Endothelial cell of umbilical vein (primary cell): ENCODE measurements around the gene ZNF808. TPM values are rescaled to one million over a fixed set of nuclear protein-coding genes. Genes with fewer than 3 reads are reported as not detected.

Source experiments
- BruUV-seq: library from RNA; stranded (reverse); fragments of 400-500 nt; replicated peaks from 2 replicates; lab custom pipeline; 2021; lab: Mats Ljungman, UMichigan
- CTCF ChIA-PET: fragments of 300-600, 350-600 bp; sonication (Branson Sonifier 250); formaldehyde crosslinking; loops from one replicate; lab custom pipeline; 2021; ENCODE audit warnings: antibody characterized with exemption, inconsistent platforms; lab: Charles Lee
- POLR2A ChIA-PET: fragments of 300-600, 350-600 bp; sonication (Branson Sonifier 250); formaldehyde crosslinking; loops from one replicate; lab custom pipeline; 2021; ENCODE audit warnings: antibody characterized with exemption, inconsistent platforms; lab: Charles Lee
- DNase-seq: peaks from one replicate; pipeline ENCODE4 v3.0.0-alpha.2; 2011; ENCODE audit warnings: low read depth, low spot score
- FAIRE-seq: peaks from 2 replicates; lab custom pipeline; 2011; peaks lifted over from hg19 to GRCh38; lab: Jason Lieb, UNC
- H2AFZ ChIP-seq: 2 replicates; pipeline ENCODE4 v1.6.0; 2012; ENCODE audit warnings: low read depth, low read length, control low read depth, inconsistent platforms
- H3K27ac ChIP-seq: 2 replicates; pipeline ENCODE4 v1.5.1; 2011; ENCODE audit warnings: low read depth, mild to moderate bottlenecking, control low read depth, low read length, moderate library complexity; ENCODE audit not compliant: insufficient read depth
- H3K27me3 ChIP-seq, 2 experiments: 2 replicates each; pipeline versions ENCODE4 v1.6.0 to v1.6.1; 2011; ENCODE audit warnings: low read length in 2 of 2, mixed read lengths in 1 of 2; ENCODE audit not compliant: control insufficient read depth in 2 of 2, insufficient read depth in 2 of 2
- H3K36me3 ChIP-seq, 2 experiments: 2 replicates in 1 of 2; 3 replicates in 1 of 2; pipeline ENCODE4 v1.5.1; 2011; ENCODE audit warnings: low read length in 2 of 2, mild to moderate bottlenecking in 1 of 2, moderate library complexity in 1 of 2; ENCODE audit not compliant: control insufficient read depth in 2 of 2, insufficient read depth in 2 of 2; ENCODE audit errors: extremely low read depth in 1 of 2
- H3K4me1 ChIP-seq: 3 replicates; pipeline ENCODE4 v1.5.1; 2011; ENCODE audit warnings: mild to moderate bottlenecking, low read length; ENCODE audit not compliant: control insufficient read depth, insufficient read depth; ENCODE audit errors: extremely low read depth
- H3K4me2 ChIP-seq: 2 replicates; pipeline ENCODE4 v1.6.1; 2011; ENCODE audit warnings: low read length, control low read depth, mixed read lengths; ENCODE audit not compliant: insufficient read depth
- H3K4me3 ChIP-seq, 3 experiments: fragments of 200-600 bp in 1 of 3; sonication (generic), shearing (Covaris generic) in 1 of 3; replicated peaks in 1 of 3; 2 replicates each; pipeline ENCODE4 v1.5.1; 2011 to 2016; ENCODE audit warnings: control low read depth in 3 of 3, low read length in 3 of 3, mild to moderate bottlenecking in 2 of 3, inconsistent platforms in 1 of 3, low read depth in 1 of 3, moderate library complexity in 1 of 3; ENCODE audit not compliant: insufficient read depth in 1 of 3
- H3K79me2 ChIP-seq: 2 replicates; pipeline ENCODE4 v1.6.0; 2012; ENCODE audit warnings: low read length, inconsistent platforms; ENCODE audit not compliant: control insufficient read depth, insufficient read depth
- H3K9ac ChIP-seq: replicated peaks from 2 replicates; pipeline ENCODE3; 2011; ENCODE audit warnings: low read length, control low read depth; ENCODE audit not compliant: insufficient read depth; ENCODE audit errors: extremely low read depth
- H3K9me1 ChIP-seq: replicated peaks from 3 replicates; pipeline ENCODE4 v1.6.0; 2011; ENCODE audit warnings: mild to moderate bottlenecking, low read length; ENCODE audit not compliant: control insufficient read depth, insufficient read depth; ENCODE audit errors: extremely low read depth
- H3K9me3 ChIP-seq: replicated peaks from 2 replicates; pipeline ENCODE4 v1.5.1; 2012; ENCODE audit warnings: low read length, inconsistent platforms; ENCODE audit not compliant: control insufficient read depth, insufficient read depth
- H4K20me1 ChIP-seq: replicated peaks from 2 replicates; pipeline ENCODE3; 2011; ENCODE audit warnings: mild to moderate bottlenecking, low read length; ENCODE audit not compliant: control insufficient read depth, insufficient read depth; ENCODE audit errors: extremely low read depth
- CTCF ChIP-seq, 2 donors: IDR thresholded peaks; 1 replicate in 1 of 2; 2 replicates in 1 of 2; pipeline ENCODE4 v1.5.1; 2011; ENCODE audit warnings: low read length in 2 of 2, mild to moderate bottlenecking in 2 of 2, moderate library complexity in 2 of 2, control low read depth in 1 of 2, inconsistent platforms in 1 of 2, low read depth in 1 of 2; ENCODE audit not compliant: insufficient read depth in 1 of 2; ENCODE audit errors: extremely low read depth in 1 of 2
- EZH2 ChIP-seq: IDR thresholded peaks from 2 replicates; pipeline ENCODE4 v1.6.1; 2012; ENCODE audit warnings: borderline replicate concordance, low read depth, mild to moderate bottlenecking, moderate library complexity, low read length, inconsistent platforms; ENCODE audit not compliant: severe bottlenecking
- FOS ChIP-seq: IDR thresholded peaks from 2 replicates; pipeline ENCODE4 v1.6.1; 2011; ENCODE audit warnings: mild to moderate bottlenecking, low read length, moderate library complexity, borderline replicate concordance; ENCODE audit not compliant: insufficient read depth
- MAX ChIP-seq: IDR thresholded peaks from 2 replicates; pipeline ENCODE4 v1.6.1; 2011; ENCODE audit not compliant: insufficient read depth, insufficient read length
- MYC ChIP-seq: IDR thresholded peaks from one replicate; pipeline ENCODE4 v1.6.1; 2011; ENCODE audit warnings: mild to moderate bottlenecking, low read depth, low read length
- POLR2A ChIP-seq: IDR thresholded peaks from 2 replicates; pipeline ENCODE4 v1.6.1; 2012; ENCODE audit warnings: low read depth, mild to moderate bottlenecking, control low read depth, low read length
- POLR2AphosphoS5 ChIP-seq: IDR thresholded peaks from 2 replicates; pipeline ENCODE4 v1.6.1; 2012; ENCODE audit warnings: low read depth, mild to moderate bottlenecking, control low read depth, low read length, moderate library complexity; ENCODE audit not compliant: insufficient read depth
- dilution Hi-C: fragments of 300-500 bp; cut with MboI; formaldehyde crosslinking; loops from one replicate; pipeline ENCODE4 v1.15.0; 2019; ENCODE audit warnings: low sequenced_read_pairs; ENCODE audit not compliant: extremely low pct_ligation_motif_present
- intact Hi-C: fragments of 100-400 bp; cut with micrococcal nuclease; formaldehyde crosslinking; loops from one replicate; pipeline ENCODE4 v1.10.0; 2022
- polyA plus RNA-seq, 4 experiments: library from polyadenylated mRNA; depleted of rRNA in 3 of 4; stranded (reverse) in 3 of 4; unstranded in 1 of 4; fragments of >200 nt; gene quantifications; 2 replicates each; pipeline versions ENCODE4 v1.2.1 to v1.2.3, GENCODE V29; 2011 to 2012; ENCODE audit warnings: missing spikeins in 1 of 4
- total RNA-seq: library from RNA; stranded (reverse); gene quantifications from 2 replicates; pipeline ENCODE4 v1.2.3, GENCODE V29; 2021

ZNF808 gene
- total and polyA plus RNA-seq, 2 donors (not counting 3 experiments of a cell fraction or from before 2014, with no cell fraction given) = 1.9 to 15.2 TPM

- dilution Hi-C loops (no loop called here), intact Hi-C loops (no loop called here)
- no peak for TF ChIP-seq EZH2
- no peak for TF ChIP-seq POLR2AphosphoS5
- no peak for TF ChIP-seq MAX
- TF ChIP-seq FOS = no peak
- no peak for TF ChIP-seq CTCF (IDR thresholded peaks at IDR 0.05; ENCODE audit: extremely low read depth in 1 of 2, insufficient read depth in 1 of 2, low read depth in 1 of 2, low read length in 2 of 2)
- no peak for TF ChIP-seq POLR2A
- no peak for TF ChIP-seq MYC
- Histone ChIP-seq H3K79me2 (no peaks in the 10 kb centered on the region), H3K36me3 (no peaks in the 10 kb centered on the region), H3K9ac (no peak overlapping the region), H4K20me1 (no peaks in the 10 kb centered on the region), H3K27me3 (no peaks in the 10 kb centered on the region), H3K9me1 (no peaks in the 10 kb centered on the region), H3K9me3 (no peaks in the 10 kb centered on the region), H3K4me1 (no peaks in the 10 kb centered on the region), H3K27ac (no peak overlapping the region), H2AFZ (no peak overlapping the region), H3K4me3 (no peak overlapping the region), H3K4me2 (no peak overlapping the region)
- ChIA-PET POLR2A (no interaction called here), CTCF (no interaction called here)
- no peak for DNase-seq
- BruUV-seq = no TSS peak
- no peak for FAIRE-seq
Observed at GRCh38 chr19:52494518-52494917, 33.0 kb upstream of the ZNF808 start.
